Measurements from ENCODE around the gene MIPOL1. TPM values are rescaled to one million over a fixed set of nuclear protein-coding genes. Genes with fewer than 3 reads are reported as not detected.

MIPOL1 gene
- total and polyA plus RNA-seq, 8 donors = 10.4 to 16.0 (median 12.4) TPM

DNA sequence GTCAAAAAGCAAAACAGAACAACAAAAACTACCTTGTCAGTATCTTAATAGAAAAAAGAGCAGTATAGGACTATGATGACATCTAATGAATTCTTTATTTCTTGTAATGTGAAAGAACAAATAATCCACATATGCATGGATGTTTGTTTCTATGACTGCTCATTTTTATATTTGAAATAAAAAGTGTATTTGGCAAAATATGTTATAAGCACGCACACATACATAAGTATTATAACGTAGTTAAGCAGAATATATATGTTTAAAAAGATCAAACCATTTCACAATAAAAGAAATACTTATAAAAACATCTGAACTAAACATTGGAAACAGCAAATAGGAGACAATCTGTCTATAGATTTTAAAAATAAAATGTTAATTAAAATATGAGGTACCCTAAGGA lies 74.8 kb downstream of the MIPOL1 start:
- no peaks in the 10 kb centered on the region for H3K4me1 ChIP-seq
- DNase-seq = no peak
- no peaks in the 10 kb centered on the region for H3K36me3 ChIP-seq
- no peak for ATAC-seq
- no peak overlapping the region for H3K4me3 ChIP-seq
- intact Hi-C loops (cut with DNase I) = no loop called here
- TF ChIP-seq, protein P1, sequence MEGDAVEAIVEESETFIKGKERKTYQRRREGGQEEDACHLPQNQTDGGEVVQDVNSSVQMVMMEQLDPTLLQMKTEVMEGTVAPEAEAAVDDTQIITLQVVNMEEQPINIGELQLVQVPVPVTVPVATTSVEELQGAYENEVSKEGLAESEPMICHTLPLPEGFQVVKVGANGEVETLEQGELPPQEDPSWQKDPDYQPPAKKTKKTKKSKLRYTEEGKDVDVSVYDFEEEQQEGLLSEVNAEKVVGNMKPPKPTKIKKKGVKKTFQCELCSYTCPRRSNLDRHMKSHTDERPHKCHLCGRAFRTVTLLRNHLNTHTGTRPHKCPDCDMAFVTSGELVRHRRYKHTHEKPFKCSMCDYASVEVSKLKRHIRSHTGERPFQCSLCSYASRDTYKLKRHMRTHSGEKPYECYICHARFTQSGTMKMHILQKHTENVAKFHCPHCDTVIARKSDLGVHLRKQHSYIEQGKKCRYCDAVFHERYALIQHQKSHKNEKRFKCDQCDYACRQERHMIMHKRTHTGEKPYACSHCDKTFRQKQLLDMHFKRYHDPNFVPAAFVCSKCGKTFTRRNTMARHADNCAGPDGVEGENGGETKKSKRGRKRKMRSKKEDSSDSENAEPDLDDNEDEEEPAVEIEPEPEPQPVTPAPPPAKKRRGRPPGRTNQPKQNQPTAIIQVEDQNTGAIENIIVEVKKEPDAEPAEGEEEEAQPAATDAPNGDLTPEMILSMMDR (IDR thresholded peaks at IDR 0.05) = no peak
- no peak overlapping the region for H3K27ac ChIP-seq
- H3K9me3 ChIP-seq = no peaks in the 10 kb centered on the region
- H3K27me3 ChIP-seq = no peaks in the 10 kb centered on the region

DNA sequence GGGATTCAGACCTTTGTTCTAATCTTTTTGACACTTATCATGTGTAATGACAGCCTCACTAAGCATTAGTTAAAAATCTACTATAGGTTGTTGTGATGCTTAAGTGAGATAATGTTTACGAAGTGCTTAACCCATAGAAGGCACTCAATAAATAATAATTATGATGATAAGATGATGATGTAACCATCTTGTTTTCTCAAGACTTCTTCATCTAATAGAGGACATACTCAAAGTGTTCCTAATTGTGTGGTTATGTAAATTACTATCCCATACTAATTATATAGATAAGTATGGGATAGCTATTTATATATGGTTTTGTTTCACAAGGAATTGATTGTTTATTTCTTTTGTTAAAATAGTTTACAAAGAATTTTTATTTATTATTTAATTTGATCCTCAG lies 76.9 kb downstream of the MIPOL1 start:
- Histone ChIP-seq H3K4me3 (no peak overlapping the region), H3K9me3 (no peaks in the 10 kb centered on the region), H3K36me3 (no peaks in the 10 kb centered on the region), H3K27me3 (no peaks in the 10 kb centered on the region), H3K27ac (no peak overlapping the region), H3K4me1 (no peaks in the 10 kb centered on the region)
- DNase-seq (no peak), ATAC-seq (no peak)
- intact Hi-C loops (cut with DNase I) = no loop called here
- TF ChIP-seq, protein P1 (IDR thresholded peaks at IDR 0.05) = no peak

- H3K4me3 ChIP-seq = no peak overlapping the region
- ATAC-seq = no peak
- no peak overlapping the region for H3K27ac ChIP-seq
- no peak for DNase-seq
- H3K36me3 ChIP-seq = no peaks in the 10 kb centered on the region
- TF ChIP-seq, protein P1 (IDR thresholded peaks at IDR 0.05) = no peak
- intact Hi-C loops (cut with DNase I) = no loop called here
- no peaks in the 10 kb centered on the region for H3K27me3 ChIP-seq
- H3K9me3 ChIP-seq = no peaks in the 10 kb centered on the region
- no peaks in the 10 kb centered on the region for H3K4me1 ChIP-seq
Measured at GRCh38 chr14:37275963-37276362, 78.2 kb downstream of the MIPOL1 start.

GRCh38 chr14:37278636-37279538 lies 81.2 kb downstream of the MIPOL1 start:
- Histone ChIP-seq H3K4me3 (no peak overlapping the region), H3K4me1 (no peaks in the 10 kb centered on the region), H3K36me3 (no peaks in the 10 kb centered on the region), H3K27me3 (no peaks in the 10 kb centered on the region), H3K27ac (no peak overlapping the region), H3K9me3 (no peaks in the 10 kb centered on the region)
- intact Hi-C loops (cut with DNase I) = no loop called here
- no peak for DNase-seq
- TF ChIP-seq, protein P1 (IDR thresholded peaks at IDR 0.05) = no peak
- ATAC-seq = no peak

GRCh38 chr14:37279818-37280217 lies 82.1 kb downstream of the MIPOL1 start:
- ATAC-seq (no peak), DNase-seq (no peak)
- Histone ChIP-seq H3K4me1 (no peaks in the 10 kb centered on the region), H3K27me3 (no peaks in the 10 kb centered on the region), H3K9me3 (no peaks in the 10 kb centered on the region), H3K4me3 (no peak overlapping the region), H3K27ac (no peak overlapping the region), H3K36me3 (no peaks in the 10 kb centered on the region)
- TF ChIP-seq, protein P1 (IDR thresholded peaks at IDR 0.05) = no peak
- intact Hi-C loops (cut with DNase I) = no loop called here
